ENCODE measurements around the gene C2CD4B. TPM values are rescaled to one million over a fixed set of nuclear protein-coding genes. Genes with fewer than 3 reads are reported as not detected.

C2CD4B gene, protein sequence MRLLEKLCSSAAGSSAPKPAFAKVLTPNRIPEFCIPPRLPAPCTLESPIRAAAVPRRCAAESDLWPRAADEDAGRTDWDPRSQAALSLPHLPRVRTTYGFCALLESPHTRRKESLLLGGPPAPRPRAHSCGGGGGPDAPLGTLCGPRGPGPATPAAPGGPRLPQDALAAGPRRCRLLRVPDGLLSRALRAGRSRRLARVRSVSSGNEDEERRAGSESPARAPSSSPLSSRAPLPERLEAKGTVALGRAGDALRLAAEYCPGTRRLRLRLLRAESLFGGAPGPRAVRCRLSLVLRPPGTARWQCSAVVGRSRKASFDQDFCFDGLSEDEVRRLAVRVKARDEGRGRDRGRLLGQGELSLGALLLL
- total RNA-seq (2014; rRNA removed; shearing (Covaris generic)) (not detected in 2 replicates), polyA plus RNA-seq (2016; fragmentation: Nextera tagmentation; extraction: Ambion mirVana) (not detected in 2 replicates)

DNA sequence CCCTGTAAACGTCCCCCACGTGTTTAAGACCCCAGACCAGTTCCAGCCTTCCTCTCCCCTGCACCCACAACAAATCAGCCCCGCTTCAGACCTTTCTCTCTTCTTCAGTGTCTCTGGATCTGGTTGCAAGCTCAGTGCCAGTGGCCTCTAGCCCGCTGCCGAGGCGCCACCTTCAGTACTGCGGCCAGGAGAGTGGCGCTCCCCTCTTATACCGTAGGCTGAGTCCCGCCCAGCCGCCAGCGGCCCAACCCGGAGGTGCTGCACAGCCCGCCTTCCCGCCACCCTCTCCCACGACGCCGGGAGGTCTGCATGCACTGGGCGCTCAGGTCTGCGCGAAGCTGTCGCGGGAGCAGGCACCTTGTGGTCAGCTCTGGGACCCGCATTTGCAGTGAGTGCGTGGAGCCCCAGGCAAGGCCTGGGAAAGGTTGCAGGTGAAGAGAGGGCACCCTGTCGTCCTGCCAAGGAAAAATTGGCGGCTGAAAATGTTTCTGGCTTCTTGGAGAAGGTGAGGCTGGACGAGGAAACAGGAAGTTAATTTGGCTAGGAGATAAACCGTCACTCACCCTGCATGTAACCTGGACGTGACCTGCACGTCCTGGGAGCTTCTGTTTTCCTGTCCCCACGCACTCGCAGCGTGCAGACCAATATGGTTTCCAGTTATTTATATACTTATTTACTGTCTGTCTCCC lies at the start of gene C2CD4B:
C2CD4B (minus strand) TSS at position 182 of the 689 bp plus-strand sequence. CDS start 301 bp downstream, outside the sequence.
- H3K4me1 ChIP-seq (ENCODE audit: insufficient read depth): no peaks in the 10 kb centered on the region
- H3K27ac ChIP-seq: no peak within 1 kb of the TSS
- no peaks in the 10 kb centered on the region for H3F3A ChIP-seq (ENCODE audit: insufficient read depth)
- no peaks in the 10 kb centered on the region for H3K36me3 ChIP-seq (ENCODE audit: low read depth)
- no peaks in the 10 kb centered on the region for H4K20me1 ChIP-seq (ENCODE audit: insufficient read depth)
- no peak within 1 kb of the TSS for H3K9ac ChIP-seq
- H3K27me3 ChIP-seq (replicated peaks; ENCODE audit: insufficient read depth): peaks cover 47% of the 10 kb centered on the region
- no peaks in the 10 kb centered on the region for H3K79me2 ChIP-seq (ENCODE audit: insufficient read depth)
- 45 to 51% methylated on average over 31 to 34 of the region's 34 CpGs for WGBS, 2 experiments (ENCODE audit: low coverage in 1 of 2, low lambda C conversion rate in 2 of 2, missing lambda C conversion rate in 2 of 2)
- peak within 1 kb of the TSS; percentile 39; the same call in 1 of the 2 replicates for H2AFZ ChIP-seq
- peak within 1 kb of the TSS; percentile 33; the same call in 1 of the 2 replicates for H3K4me3 ChIP-seq
- DNase-seq: peak; percentile 7
- in situ Hi-C loops (cut with MboI): no loop called here
- no peaks in the 10 kb centered on the region for H3K9me2 ChIP-seq (ENCODE audit: insufficient read depth)
- no peak within 1 kb of the TSS for H3K4me2 ChIP-seq (ENCODE audit: unreplicated experiment)
- no peak for TF ChIP-seq EZH2 (IDR thresholded peaks at IDR 0.05; ENCODE audit: insufficient read depth, poor library complexity, severe bottlenecking)
- TF ChIP-seq EZH2phosphoT487 (IDR thresholded peaks at IDR 0.05; ENCODE audit: insufficient read depth, low read depth): no peak
- H3K9me3 ChIP-seq (ENCODE audit: low read depth): no peaks in the 10 kb centered on the region

DNA sequence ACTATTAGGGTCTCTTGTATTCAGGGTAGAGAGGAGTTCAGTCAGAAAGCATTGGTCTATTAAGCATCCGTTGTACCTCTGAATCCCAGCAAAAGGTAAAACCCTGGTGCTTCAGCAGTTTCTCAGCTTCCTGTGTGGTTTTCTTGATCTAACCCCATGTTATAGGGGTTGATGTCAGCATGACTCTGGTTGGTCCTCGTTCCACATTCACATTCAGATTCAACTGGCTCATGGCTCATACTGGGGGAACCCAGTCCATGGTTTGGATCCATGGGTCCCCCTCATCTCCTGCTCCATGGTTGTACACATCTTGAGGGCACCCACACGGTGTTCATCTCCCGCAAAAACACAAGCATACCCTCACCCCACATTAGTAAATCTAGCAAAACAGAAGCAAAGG lies 47.7 kb upstream of the C2CD4B start:
- TF ChIP-seq EZH2phosphoT487 (IDR thresholded peaks at IDR 0.05; ENCODE audit: insufficient read depth, low read depth) (no peak), EZH2 (IDR thresholded peaks at IDR 0.05; ENCODE audit: insufficient read depth, poor library complexity, severe bottlenecking) (no peak)
- H3K27ac ChIP-seq: no peak overlapping the region
- H3K79me2 ChIP-seq (ENCODE audit: insufficient read depth): no peaks in the 10 kb centered on the region
- no peaks in the 10 kb centered on the region for H3K4me1 ChIP-seq (ENCODE audit: insufficient read depth)
- H3K9ac ChIP-seq: no peak overlapping the region
- no peaks in the 10 kb centered on the region for H3F3A ChIP-seq (ENCODE audit: insufficient read depth)
- in situ Hi-C loops (cut with MboI): no loop called here
- no peaks in the 10 kb centered on the region for H4K20me1 ChIP-seq (ENCODE audit: insufficient read depth)
- peaks cover 11% of the 10 kb centered on the region for H3K27me3 ChIP-seq (replicated peaks; ENCODE audit: insufficient read depth)
- no peak for DNase-seq
- 47% methylated on average over 4 of the region's 4 CpGs for WGBS, 2 experiments (ENCODE audit: low coverage in 1 of 2, low lambda C conversion rate in 2 of 2, missing lambda C conversion rate in 2 of 2)
- H3K4me2 ChIP-seq (ENCODE audit: unreplicated experiment): no peak overlapping the region
- no peaks in the 10 kb centered on the region for H3K9me2 ChIP-seq (ENCODE audit: insufficient read depth)
- H2AFZ ChIP-seq: no peak overlapping the region
- H3K4me3 ChIP-seq: no peak overlapping the region
- no peaks in the 10 kb centered on the region for H3K36me3 ChIP-seq (ENCODE audit: low read depth)
- no peaks in the 10 kb centered on the region for H3K9me3 ChIP-seq (ENCODE audit: low read depth)

DNA sequence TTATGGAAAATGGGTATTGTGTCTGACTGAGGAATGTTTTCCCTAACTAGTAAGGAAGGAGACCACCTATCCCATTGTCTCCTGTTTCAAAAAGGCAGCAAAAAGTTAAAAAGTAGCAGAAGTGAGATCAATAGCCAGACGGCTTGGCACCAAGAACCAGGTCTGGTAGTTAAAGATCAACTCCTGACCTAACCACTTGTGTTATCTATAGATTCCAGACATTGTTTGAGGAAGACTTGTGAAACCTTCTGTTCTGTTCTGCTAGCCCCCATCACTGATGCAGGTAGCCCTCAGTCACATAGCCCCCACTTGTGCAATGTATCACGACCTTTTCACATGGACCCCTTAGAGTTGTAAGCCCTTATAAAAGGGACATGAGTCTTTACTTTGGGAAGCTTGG lies 46.3 kb upstream of the C2CD4B start:
- TF ChIP-seq EZH2phosphoT487 (IDR thresholded peaks at IDR 0.05; ENCODE audit: insufficient read depth, low read depth) (no peak), EZH2 (IDR thresholded peaks at IDR 0.05; ENCODE audit: insufficient read depth, poor library complexity, severe bottlenecking) (no peak)
- peaks cover 11% of the 10 kb centered on the region for H3K27me3 ChIP-seq (replicated peaks; ENCODE audit: insufficient read depth)
- H3K9me3 ChIP-seq (ENCODE audit: low read depth): no peaks in the 10 kb centered on the region
- no peaks in the 10 kb centered on the region for H3K79me2 ChIP-seq (ENCODE audit: insufficient read depth)
- H3F3A ChIP-seq (ENCODE audit: insufficient read depth): no peaks in the 10 kb centered on the region
- H3K4me2 ChIP-seq (ENCODE audit: unreplicated experiment): no peak overlapping the region
- no peak overlapping the region for H2AFZ ChIP-seq
- 33 to 35% methylated on average over 2 of the region's 2 CpGs for WGBS, 2 experiments (ENCODE audit: low coverage in 1 of 2, low lambda C conversion rate in 2 of 2, missing lambda C conversion rate in 2 of 2)
- no peak overlapping the region for H3K27ac ChIP-seq
- no peaks in the 10 kb centered on the region for H4K20me1 ChIP-seq (ENCODE audit: insufficient read depth)
- H3K36me3 ChIP-seq (ENCODE audit: low read depth): no peaks in the 10 kb centered on the region
- in situ Hi-C loops (cut with MboI): no loop called here
- H3K9ac ChIP-seq: no peak overlapping the region
- H3K9me2 ChIP-seq (ENCODE audit: insufficient read depth): no peaks in the 10 kb centered on the region
- no peak overlapping the region for H3K4me3 ChIP-seq
- H3K4me1 ChIP-seq (ENCODE audit: insufficient read depth): no peaks in the 10 kb centered on the region
- no peak for DNase-seq

DNA sequence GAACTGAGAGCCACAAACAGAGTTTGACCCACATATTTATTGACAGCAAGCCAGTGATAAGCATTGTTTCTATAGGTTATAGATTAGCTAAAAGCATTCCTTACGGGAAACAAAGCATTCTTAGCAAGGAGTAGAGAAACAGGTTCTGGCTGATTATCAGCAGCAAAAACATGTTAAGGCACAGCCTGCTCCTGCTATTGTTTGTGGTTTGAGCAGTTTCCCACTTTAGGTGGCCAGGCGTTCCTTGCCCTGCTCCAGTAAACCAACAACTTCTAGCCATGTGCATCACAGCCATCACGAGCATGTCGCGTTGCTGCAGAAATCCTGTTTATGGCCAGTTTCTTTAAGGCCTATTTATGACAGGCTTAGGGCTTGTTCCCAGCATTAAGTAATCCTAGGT lies 44.7 kb upstream of the C2CD4B start:
- TF ChIP-seq EZH2phosphoT487 (IDR thresholded peaks at IDR 0.05; ENCODE audit: insufficient read depth, low read depth) (no peak), EZH2 (IDR thresholded peaks at IDR 0.05; ENCODE audit: insufficient read depth, poor library complexity, severe bottlenecking) (no peak)
- Histone ChIP-seq H3K9me2 (ENCODE audit: insufficient read depth) (no peaks in the 10 kb centered on the region), H3K27ac (no peak overlapping the region), H3K79me2 (ENCODE audit: insufficient read depth) (no peaks in the 10 kb centered on the region), H3K4me1 (ENCODE audit: insufficient read depth) (no peaks in the 10 kb centered on the region), H3K9me3 (ENCODE audit: low read depth) (no peaks in the 10 kb centered on the region), H2AFZ (no peak overlapping the region), H3K36me3 (ENCODE audit: low read depth) (no peaks in the 10 kb centered on the region), H3K9ac (no peak overlapping the region), H3K4me2 (ENCODE audit: unreplicated experiment) (no peak overlapping the region), H3F3A (ENCODE audit: insufficient read depth) (no peaks in the 10 kb centered on the region), H3K27me3 (replicated peaks; ENCODE audit: insufficient read depth) (peaks cover 11% of the 10 kb centered on the region), H4K20me1 (ENCODE audit: insufficient read depth) (no peaks in the 10 kb centered on the region), H3K4me3 (no peak overlapping the region)
- DNase-seq: no peak
- 73 to 75% methylated on average over 5 of the region's 5 CpGs for WGBS, 2 experiments (ENCODE audit: low coverage in 1 of 2, low lambda C conversion rate in 2 of 2, missing lambda C conversion rate in 2 of 2)
- in situ Hi-C loops (cut with MboI): no loop called here

Data from GM23248 (cell line).